ENCODE results near the gene PNMA6F.
"Not testable (repeated sequence)": the region's sequence is repeated elsewhere in the genome, so short reads cannot be mapped to it uniquely, and the experiment has no call there.

- not testable (repeated sequence) for TF ChIP-seq CTCF (conservative IDR thresholded peaks at IDR 0.05; ENCODE audit: low read depth, low read length); EZH2 (IDR thresholded peaks at IDR 0.05; ENCODE audit: low read length, unreplicated experiment)
Measured at GRCh38 chrX:153281784-153282183, 39.8 kb downstream of the PNMA6F start.

Measured in PC-3 (cell line).